Non-pigmented ciliary epithelial cell (primary cell): ENCODE results near the gene DCBLD1.

ENCODE experiments used
- DNase-seq: peaks from one replicate; pipeline ENCODE4 v3.0.0-alpha.2; 2010; ENCODE audit warnings: low read depth

DCBLD1 gene

GRCh38 chr6:117558818-117559217 lies 76.3 kb downstream of the DCBLD1 start:
- no peak for DNase-seq

DNA sequence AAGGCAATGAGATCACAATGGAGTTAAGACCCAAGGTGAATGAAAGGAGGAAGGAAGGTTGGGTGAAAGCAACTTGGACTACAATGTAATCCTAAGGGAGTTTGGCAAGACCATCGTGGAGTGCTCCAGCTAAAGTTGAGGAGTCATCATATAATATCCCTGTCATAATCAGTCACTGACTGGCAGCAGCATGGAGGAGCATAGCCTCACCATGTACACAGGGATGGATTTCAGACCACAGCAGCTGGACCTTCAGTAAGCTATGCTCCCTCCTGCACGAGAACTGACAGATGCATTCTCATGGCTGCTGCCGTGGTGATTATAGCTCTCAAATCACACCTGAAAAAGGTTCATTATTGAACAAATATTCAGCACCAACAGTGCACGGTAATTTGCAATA lies 76.8 kb downstream of the DCBLD1 start:
- no peak for DNase-seq

DNA sequence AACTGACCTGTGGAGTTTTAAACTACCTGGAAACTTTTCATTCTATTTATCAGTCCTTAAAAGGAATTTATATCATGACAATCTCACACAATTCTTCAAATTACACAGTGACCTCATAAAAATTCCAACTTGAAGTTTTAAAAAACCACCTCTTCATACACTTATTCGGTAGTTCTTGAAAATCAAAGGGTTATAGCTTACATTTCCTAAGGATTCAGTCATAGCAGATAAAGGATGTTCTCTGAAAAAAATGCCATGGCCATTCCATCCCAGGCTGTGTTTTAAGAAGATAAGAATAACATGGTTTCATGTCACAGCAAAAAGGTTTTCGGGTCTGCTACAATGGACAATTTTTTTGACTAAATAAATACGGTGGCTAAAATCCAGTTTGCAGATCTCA lies 78.7 kb downstream of the DCBLD1 start:
- no peak for DNase-seq

- DNase-seq = no peak
Observed at GRCh38 chr6:117564681-117565080, 82.2 kb downstream of the DCBLD1 start.

DNA sequence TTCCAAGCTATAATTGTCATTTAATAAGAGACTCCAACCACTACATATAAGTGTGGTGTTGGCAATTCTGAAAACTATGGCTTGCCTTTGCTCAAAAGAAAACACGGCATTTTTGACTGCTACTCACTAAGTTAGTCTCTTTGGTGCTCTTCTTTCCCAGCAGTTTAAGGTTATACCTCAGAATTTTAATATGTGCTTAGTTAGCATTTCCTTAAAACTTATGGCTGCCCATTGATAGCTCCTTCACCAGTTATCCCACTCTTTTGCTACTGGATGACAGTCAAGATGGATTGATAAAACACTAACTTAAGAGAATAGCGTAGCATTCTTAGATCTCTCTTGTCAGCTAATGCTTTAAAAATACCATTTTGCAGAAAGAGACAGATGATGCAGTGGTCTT lies 85.8 kb downstream of the DCBLD1 start:
- no peak for DNase-seq

- DNase-seq = no peak
Observed at GRCh38 chr6:117568831-117569410, 86.4 kb downstream of the DCBLD1 start.

DNA sequence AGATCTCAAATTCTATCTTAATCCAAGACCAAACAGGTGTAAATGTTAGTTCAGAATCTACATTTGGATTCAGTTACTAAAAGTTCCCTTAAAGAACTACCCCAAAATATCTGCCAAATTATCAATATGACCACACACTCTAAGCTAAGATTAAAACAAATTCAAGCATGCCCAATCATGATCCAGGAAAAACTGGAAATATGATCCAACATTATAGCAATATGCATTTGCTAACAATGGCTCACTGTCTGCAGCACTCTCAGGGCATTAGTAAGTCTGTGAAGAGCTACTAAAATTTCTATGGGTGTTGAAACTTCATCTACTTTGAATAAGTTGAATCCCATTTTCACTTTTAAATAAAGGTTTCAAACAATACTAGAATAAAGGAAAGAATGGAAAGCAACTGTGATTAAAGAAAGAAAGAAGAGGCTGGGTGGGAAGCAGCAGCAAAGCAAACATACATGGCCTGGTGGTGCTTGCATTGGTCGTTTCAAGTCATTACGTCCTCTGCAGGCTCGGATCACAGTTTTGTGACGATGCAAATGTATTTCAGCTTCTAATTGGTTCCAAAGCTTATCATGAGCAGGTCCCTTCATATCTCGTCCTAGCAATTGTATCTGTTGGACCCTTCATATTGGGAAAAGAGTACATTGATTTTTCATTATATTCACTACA lies 90.7 kb downstream of the DCBLD1 start:
- DNase-seq = no peak

GRCh38 chr6:117574198-117574597 lies 91.7 kb downstream of the DCBLD1 start:
- DNase-seq = no peak

DNA sequence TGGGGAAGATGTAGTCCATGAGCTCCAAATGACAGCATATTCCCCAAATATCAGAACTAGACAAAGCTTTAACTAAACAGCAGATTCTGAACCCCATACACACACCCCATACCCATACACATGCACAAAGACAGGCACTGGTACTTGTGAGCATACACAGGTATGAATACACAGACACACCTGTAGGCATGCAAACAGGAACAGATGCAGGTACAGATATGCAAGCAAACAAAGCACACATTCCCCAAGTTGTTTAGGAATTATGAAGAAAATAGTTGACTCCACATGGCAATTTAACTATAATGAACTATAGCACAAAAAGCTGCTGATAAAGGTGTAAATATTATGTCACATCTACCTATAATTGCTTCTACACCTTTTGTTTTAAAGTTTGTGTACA lies 103.2 kb downstream of the DCBLD1 start:
- DNase-seq = no peak

DNA sequence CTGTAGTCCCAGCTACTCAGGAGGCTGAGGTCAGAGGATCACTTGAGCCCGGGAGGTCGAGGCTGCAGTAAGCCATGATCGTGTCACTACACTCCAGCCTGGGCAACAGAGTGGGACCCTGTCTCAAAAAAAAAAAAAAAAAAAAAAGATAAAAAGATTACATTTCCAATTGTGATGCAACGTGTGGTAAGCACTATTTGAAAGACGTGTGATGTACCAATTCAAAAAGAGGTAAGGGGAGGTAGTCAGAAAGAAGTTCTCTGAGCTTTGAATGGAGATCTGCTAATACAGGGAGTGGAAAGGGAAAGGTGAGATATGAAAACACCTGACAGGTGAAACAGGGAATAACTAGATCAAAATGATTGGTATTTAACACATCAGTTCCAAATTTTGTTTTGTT lies 108.0 kb downstream of the DCBLD1 start:
- DNase-seq = no peak

- no peak for DNase-seq
Observed at GRCh38 chr6:117591405-117591804, 108.9 kb downstream of the DCBLD1 start.

DNA sequence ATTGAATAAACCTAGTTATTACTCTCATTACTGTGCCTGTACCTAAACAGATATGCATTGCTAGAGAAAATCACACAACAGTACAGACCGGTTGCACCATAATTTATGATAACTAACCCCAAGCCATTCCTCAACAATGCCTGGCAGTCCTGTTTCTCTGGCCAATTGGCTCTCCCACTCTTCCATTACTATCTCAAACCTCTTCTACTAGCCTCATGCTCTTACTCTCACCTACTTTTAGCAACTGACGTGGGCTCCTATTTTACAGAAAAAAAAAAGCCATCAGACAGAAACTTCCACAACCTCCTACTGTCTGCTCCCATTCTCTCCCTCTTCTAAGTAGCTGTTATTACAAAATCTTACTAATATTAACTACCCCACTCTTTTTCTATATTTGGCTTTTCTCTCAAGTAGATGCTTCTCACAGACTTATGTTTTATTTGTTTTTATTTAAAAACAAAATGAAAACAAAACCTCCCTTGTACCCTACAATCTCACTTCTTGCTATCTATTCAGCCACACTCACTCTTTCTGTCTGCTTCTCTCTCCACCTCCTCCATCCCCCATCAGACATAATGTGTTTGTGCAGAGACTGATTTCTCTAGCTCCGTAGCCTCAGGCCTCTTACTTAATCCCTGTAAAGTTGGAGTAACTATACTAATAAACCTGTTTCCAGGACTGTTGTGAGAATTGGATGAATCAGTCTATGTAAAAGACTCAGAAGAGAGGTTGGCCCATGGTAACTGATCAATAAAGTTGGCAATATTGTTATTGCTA lies 110.7 kb downstream of the DCBLD1 start:
- DNase-seq = no peak

DNA sequence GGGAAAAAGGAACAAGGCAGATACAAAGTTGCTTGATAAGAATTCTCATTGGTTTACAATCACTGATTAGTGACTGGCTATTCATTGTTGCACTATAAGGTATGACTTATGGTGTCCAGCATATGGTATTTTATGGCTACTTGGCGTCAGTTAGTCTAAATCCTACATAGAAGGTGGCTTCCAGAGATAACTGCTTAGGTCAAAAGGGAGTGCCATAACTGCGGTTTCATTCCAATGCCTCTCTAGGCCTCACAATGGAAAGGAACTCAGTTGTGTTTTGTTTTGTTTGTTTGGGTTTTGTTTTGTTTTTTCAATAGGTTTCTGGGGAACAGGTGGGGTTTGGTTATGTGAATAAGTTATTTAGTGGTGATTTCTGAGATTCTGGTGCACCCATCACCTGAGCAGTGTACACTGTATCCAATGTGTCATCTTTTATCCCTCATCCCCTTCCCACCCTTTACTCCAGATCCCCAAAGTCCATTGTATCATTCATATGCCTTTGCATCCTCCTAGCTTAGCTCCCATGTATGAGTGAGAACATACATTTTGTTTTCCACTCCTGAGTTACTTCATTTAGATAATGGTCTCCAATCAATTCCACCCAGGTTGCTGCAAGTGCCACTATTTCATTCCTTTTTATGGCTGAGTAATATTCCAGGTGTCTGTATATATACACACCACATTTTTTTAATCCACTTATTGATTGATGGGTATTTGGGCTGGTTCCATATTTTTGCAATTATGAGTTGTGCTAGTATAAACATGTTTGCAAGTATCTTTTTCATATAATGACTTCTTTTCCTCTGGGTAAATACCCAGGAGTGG lies 112.8 kb downstream of the DCBLD1 start:
- no peak for DNase-seq

DNA sequence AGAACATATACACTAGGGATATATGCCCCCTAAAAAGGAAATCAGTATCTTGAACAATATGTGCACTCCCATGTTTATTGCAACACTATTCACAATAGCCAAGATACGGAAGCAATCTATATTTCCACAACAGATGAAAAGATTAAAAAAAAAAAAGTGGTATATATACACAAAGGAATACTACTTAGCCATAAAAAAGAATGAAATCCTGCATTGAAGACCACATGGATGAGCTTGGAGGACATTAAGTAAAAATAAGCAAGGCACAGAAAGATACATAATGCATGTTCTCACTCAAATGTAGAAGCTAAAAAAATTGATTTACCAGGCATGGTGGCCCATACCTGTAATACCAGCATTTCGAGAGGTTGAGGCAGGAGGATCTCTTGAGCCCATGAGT lies 115.3 kb downstream of the DCBLD1 start:
- no peak for DNase-seq
